ENCODE measurements around the gene RTN1.

Gene RTN1

GRCh38 chr14:59848671-59849070, 21.9 kb downstream of the RTN1 start:
- no peaks in the 10 kb centered on the region for H3K27me3 ChIP-seq (ENCODE audit: control insufficient read depth, insufficient read depth, low read length)
- no peaks in the 10 kb centered on the region for H3K36me3 ChIP-seq (ENCODE audit: insufficient read depth, low read length)
- no peak overlapping the region for H3K4me3 ChIP-seq (ENCODE audit: low read length)
- H3K9me3 ChIP-seq (replicated peaks; ENCODE audit: low read length): no peaks in the 10 kb centered on the region
- no peak overlapping the region for H3K4me2 ChIP-seq (ENCODE audit: low read length)
- H3K4me1 ChIP-seq (ENCODE audit: control insufficient read depth, insufficient read depth, low read length): no peaks in the 10 kb centered on the region
- H3K9ac ChIP-seq (ENCODE audit: low read depth, low read length): no peak overlapping the region

- Histone ChIP-seq H3K27me3 (ENCODE audit: control insufficient read depth, insufficient read depth, low read length) (no peaks in the 10 kb centered on the region), H3K9me3 (replicated peaks; ENCODE audit: low read length) (no peaks in the 10 kb centered on the region), H3K4me2 (ENCODE audit: low read length) (no peak overlapping the region), H3K36me3 (ENCODE audit: insufficient read depth, low read length) (no peaks in the 10 kb centered on the region), H3K4me1 (ENCODE audit: control insufficient read depth, insufficient read depth, low read length) (no peaks in the 10 kb centered on the region), H3K9ac (ENCODE audit: low read depth, low read length) (no peak overlapping the region), H3K4me3 (ENCODE audit: low read length) (no peak overlapping the region)
These were observed 22.9 kb downstream of the RTN1 start for GRCh38 chr14:59847711-59848110.

- no peak overlapping the region for H3K4me2 ChIP-seq (ENCODE audit: low read length)
- H3K9ac ChIP-seq (ENCODE audit: low read depth, low read length): no peak overlapping the region
- H3K36me3 ChIP-seq (ENCODE audit: insufficient read depth, low read length): no peaks in the 10 kb centered on the region
- no peak overlapping the region for H3K4me3 ChIP-seq (ENCODE audit: low read length)
- H3K9me3 ChIP-seq (replicated peaks; ENCODE audit: low read length): no peaks in the 10 kb centered on the region
- H3K4me1 ChIP-seq (ENCODE audit: control insufficient read depth, insufficient read depth, low read length): no peaks in the 10 kb centered on the region
- no peaks in the 10 kb centered on the region for H3K27me3 ChIP-seq (ENCODE audit: control insufficient read depth, insufficient read depth, low read length)
These were observed 24.0 kb downstream of the RTN1 start for GRCh38 chr14:59846595-59846994.

- Histone ChIP-seq H3K9me3 (replicated peaks; ENCODE audit: low read length) (no peaks in the 10 kb centered on the region), H3K4me1 (ENCODE audit: control insufficient read depth, insufficient read depth, low read length) (no peaks in the 10 kb centered on the region), H3K27me3 (ENCODE audit: control insufficient read depth, insufficient read depth, low read length) (no peaks in the 10 kb centered on the region), H3K9ac (ENCODE audit: low read depth, low read length) (no peak overlapping the region), H3K4me3 (ENCODE audit: low read length) (no peak overlapping the region), H3K36me3 (ENCODE audit: insufficient read depth, low read length) (no peaks in the 10 kb centered on the region), H3K4me2 (ENCODE audit: low read length) (no peak overlapping the region)
These were observed 25.3 kb downstream of the RTN1 start for GRCh38 chr14:59845245-59845644.

- no peaks in the 10 kb centered on the region for H3K4me1 ChIP-seq (ENCODE audit: control insufficient read depth, insufficient read depth, low read length)
- H3K4me2 ChIP-seq (ENCODE audit: low read length): no peak overlapping the region
- H3K36me3 ChIP-seq (ENCODE audit: insufficient read depth, low read length): no peaks in the 10 kb centered on the region
- H3K27me3 ChIP-seq (ENCODE audit: control insufficient read depth, insufficient read depth, low read length): no peaks in the 10 kb centered on the region
- no peak overlapping the region for H3K9ac ChIP-seq (ENCODE audit: low read depth, low read length)
- no peaks in the 10 kb centered on the region for H3K9me3 ChIP-seq (replicated peaks; ENCODE audit: low read length)
- H3K4me3 ChIP-seq (ENCODE audit: low read length): no peak overlapping the region
These were observed 26.3 kb downstream of the RTN1 start for GRCh38 chr14:59844186-59844812.

GRCh38 chr14:59836116-59836515, 34.5 kb downstream of the RTN1 start:
- H3K36me3 ChIP-seq (ENCODE audit: insufficient read depth, low read length): no peaks in the 10 kb centered on the region
- no peaks in the 10 kb centered on the region for H3K9me3 ChIP-seq (replicated peaks; ENCODE audit: low read length)
- H3K4me3 ChIP-seq (ENCODE audit: low read length): no peak overlapping the region
- H3K4me1 ChIP-seq (ENCODE audit: control insufficient read depth, insufficient read depth, low read length): no peaks in the 10 kb centered on the region
- H3K27me3 ChIP-seq (ENCODE audit: control insufficient read depth, insufficient read depth, low read length): no peaks in the 10 kb centered on the region
- H3K4me2 ChIP-seq (ENCODE audit: low read length): no peak overlapping the region
- H3K9ac ChIP-seq (ENCODE audit: low read depth, low read length): no peak overlapping the region

GRCh38 chr14:59832653-59833294, 37.8 kb downstream of the RTN1 start:
- H3K27me3 ChIP-seq (ENCODE audit: control insufficient read depth, insufficient read depth, low read length): no peaks in the 10 kb centered on the region
- H3K4me1 ChIP-seq (ENCODE audit: control insufficient read depth, insufficient read depth, low read length): peaks cover 21% of the 10 kb centered on the region
- H3K9me3 ChIP-seq (replicated peaks; ENCODE audit: low read length): no peaks in the 10 kb centered on the region
- no peak overlapping the region for H3K9ac ChIP-seq (ENCODE audit: low read depth, low read length)
- H3K36me3 ChIP-seq (ENCODE audit: insufficient read depth, low read length): no peaks in the 10 kb centered on the region
- H3K4me3 ChIP-seq (ENCODE audit: low read length): no peak overlapping the region
- no peak overlapping the region for H3K4me2 ChIP-seq (ENCODE audit: low read length)

- Histone ChIP-seq H3K9ac (ENCODE audit: low read depth, low read length) (no peak overlapping the region), H3K9me3 (replicated peaks; ENCODE audit: low read length) (no peaks in the 10 kb centered on the region), H3K36me3 (ENCODE audit: insufficient read depth, low read length) (no peaks in the 10 kb centered on the region), H3K4me3 (ENCODE audit: low read length) (no peak overlapping the region), H3K4me1 (ENCODE audit: control insufficient read depth, insufficient read depth, low read length) (peaks cover 21% of the 10 kb centered on the region), H3K27me3 (ENCODE audit: control insufficient read depth, insufficient read depth, low read length) (no peaks in the 10 kb centered on the region), H3K4me2 (ENCODE audit: low read length) (no peak overlapping the region)
These were observed 39.4 kb downstream of the RTN1 start for GRCh38 chr14:59831121-59831730.

- Histone ChIP-seq H3K4me3 (ENCODE audit: low read length) (no peak overlapping the region), H3K27me3 (ENCODE audit: control insufficient read depth, insufficient read depth, low read length) (no peaks in the 10 kb centered on the region), H3K4me2 (ENCODE audit: low read length) (peak overlapping the region; percentile 67), H3K9ac (ENCODE audit: low read depth, low read length) (peak overlapping the region; percentile 32), H3K4me1 (ENCODE audit: control insufficient read depth, insufficient read depth, low read length) (peaks cover 21% of the 10 kb centered on the region), H3K9me3 (replicated peaks; ENCODE audit: low read length) (no peaks in the 10 kb centered on the region), H3K36me3 (ENCODE audit: insufficient read depth, low read length) (no peaks in the 10 kb centered on the region)
These were observed 40.2 kb downstream of the RTN1 start for GRCh38 chr14:59830338-59830734.

- peaks cover 21% of the 10 kb centered on the region for H3K4me1 ChIP-seq (ENCODE audit: control insufficient read depth, insufficient read depth, low read length)
- H3K36me3 ChIP-seq (ENCODE audit: insufficient read depth, low read length): no peaks in the 10 kb centered on the region
- peak overlapping the region; percentile 67 for H3K4me2 ChIP-seq (ENCODE audit: low read length)
- no peaks in the 10 kb centered on the region for H3K27me3 ChIP-seq (ENCODE audit: control insufficient read depth, insufficient read depth, low read length)
- no peaks in the 10 kb centered on the region for H3K9me3 ChIP-seq (replicated peaks; ENCODE audit: low read length)
- peak overlapping the region; percentile 32 for H3K9ac ChIP-seq (ENCODE audit: low read depth, low read length)
- peak overlapping the region; percentile 14 for H3K4me3 ChIP-seq (ENCODE audit: low read length)
These were observed 40.9 kb downstream of the RTN1 start for GRCh38 chr14:59829469-59830337.

- H3K4me3 ChIP-seq (ENCODE audit: low read length): no peak overlapping the region
- H3K27me3 ChIP-seq (ENCODE audit: control insufficient read depth, insufficient read depth, low read length): no peaks in the 10 kb centered on the region
- H3K4me1 ChIP-seq (ENCODE audit: control insufficient read depth, insufficient read depth, low read length): peaks cover 21% of the 10 kb centered on the region
- H3K4me2 ChIP-seq (ENCODE audit: low read length): no peak overlapping the region
- no peak overlapping the region for H3K9ac ChIP-seq (ENCODE audit: low read depth, low read length)
- H3K9me3 ChIP-seq (replicated peaks; ENCODE audit: low read length): no peaks in the 10 kb centered on the region
- no peaks in the 10 kb centered on the region for H3K36me3 ChIP-seq (ENCODE audit: insufficient read depth, low read length)
These were observed 42.3 kb downstream of the RTN1 start for GRCh38 chr14:59828276-59828675.
